K562 (cell line): ENCODE measurements around the gene WIPF3. TPM values are rescaled to one million over a fixed set of nuclear protein-coding genes. Genes with fewer than 3 reads are reported as not detected.

Experiments
- ADNP ChIP-seq: fragments of 200-800 bp; sonication (Bioruptor generic); IDR thresholded peaks from 2 replicates; pipeline ENCODE4 v1.6.1; 2016; ENCODE audit warnings: missing genetic modification characterization, missing compliant biosample characterization
- ATF7 ChIP-seq: fragments of 450-650 bp; IDR thresholded peaks from 2 replicates; pipeline ENCODE4 v1.7.1; 2014; ENCODE audit warnings: mild to moderate bottlenecking, moderate library complexity
- BHLHE40 ChIP-seq: IDR thresholded peaks from 2 replicates; pipeline ENCODE4 v1.6.1; 2011; ENCODE audit warnings: low read length, improper control_type of control experiment
- BRF1 ChIP-seq: IDR thresholded peaks from 3 replicates; pipeline ENCODE4 v1.6.1; 2011; ENCODE audit warnings: borderline replicate concordance, mild to moderate bottlenecking; ENCODE audit not compliant: insufficient read length; ENCODE audit errors: extremely low read depth
- CBFA2T3 ChIP-seq: fragments of 450-650 bp; IDR thresholded peaks from 2 replicates; pipeline ENCODE4 v1.6.1; 2017
- CCNT2 ChIP-seq: IDR thresholded peaks from 2 replicates; pipeline ENCODE4 v1.6.1; 2011; ENCODE audit warnings: borderline replicate concordance, low read depth, mild to moderate bottlenecking, moderate library complexity, mixed read lengths, low read length; ENCODE audit not compliant: insufficient read length; ENCODE audit errors: extremely low read depth
- DIDO1 ChIP-seq: fragments of 450-650 bp; IDR thresholded peaks from 2 replicates; pipeline ENCODE4 v1.6.1; 2016; ENCODE audit warnings: low read depth, missing biosample characterization, missing genetic modification characterization
- ELF4 ChIP-seq: fragments of 450-650 bp; formaldehyde crosslinking; IDR thresholded peaks from 2 replicates; pipeline ENCODE4 v1.4.0; 2022; ENCODE audit warnings: missing genetic modification characterization
- EP300 ChIP-seq: IDR thresholded peaks from 2 replicates; pipeline ENCODE4 v1.6.1; 2012; ENCODE audit warnings: low read length, improper control_type of control experiment
- FOXA3 ChIP-seq, 2 experiments: fragments of 450-650 bp in 1 of 2; sonication (generic) in 1 of 2; formaldehyde crosslinking; IDR thresholded peaks in 1 of 2; conservative IDR thresholded peaks in 1 of 2; 2 replicates each; pipeline versions ENCODE4 v1.4.0 to v1.8.0; 2020 to 2022; ENCODE audit warnings: mild to moderate bottlenecking in 2 of 2, missing genetic modification reagents in 1 of 2
- L3MBTL2 ChIP-seq: fragments of 450-650 bp; IDR thresholded peaks from 2 replicates; pipeline ENCODE4 v1.6.1; 2016; ENCODE audit warnings: mild to moderate bottlenecking, moderate library complexity
- MAZ ChIP-seq, 2 experiments: fragments of 450-650 bp in 1 of 2; sonication (generic) in 1 of 2; formaldehyde crosslinking; IDR thresholded peaks in 1 of 2; conservative IDR thresholded peaks in 1 of 2; 2 replicates each; pipeline versions ENCODE4 v1.4.0 to v1.5.0; 2020; ENCODE audit warnings: mild to moderate bottlenecking in 1 of 2, missing genetic modification reagents in 1 of 2
- MECOM ChIP-seq: fragments of 250-450 bp; sonication (Bioruptor Pico); IDR thresholded peaks from 2 replicates; pipeline ENCODE4 v1.8.0; 2022; ENCODE audit warnings: inconsistent platforms
- OTX1 ChIP-seq: fragments of 450-650 bp; formaldehyde crosslinking; IDR thresholded peaks from 2 replicates; pipeline ENCODE4 v1.4.0; 2022; ENCODE audit warnings: mild to moderate bottlenecking
- POLR2AphosphoS5 ChIP-seq: IDR thresholded peaks from 2 replicates; pipeline ENCODE4 v1.6.1; 2011; ENCODE audit warnings: mild to moderate bottlenecking, low read depth, low read length, moderate library complexity; ENCODE audit not compliant: control insufficient read depth, insufficient read depth
- SMARCA4 ChIP-seq: fragments of 450-650 bp; IDR thresholded peaks from 2 replicates; pipeline ENCODE4 v1.6.1; 2016
- SPI1 ChIP-seq: IDR thresholded peaks from 2 replicates; pipeline ENCODE4 v1.6.1; 2011; ENCODE audit warnings: low read depth, low read length, control low read depth, borderline replicate concordance
- SRSF7 ChIP-seq: fragments of 200-400 bp; formaldehyde crosslinking; optimal IDR thresholded peaks from 2 replicates; pipeline ENCODE3; 2017; ENCODE audit warnings: mild to moderate bottlenecking, low read depth, low read length
- polyA plus RNA-seq, 8 experiments: library from polyadenylated mRNA; depleted of rRNA in 4 of 8; stranded (reverse) in 5 of 8; unstranded in 3 of 8; fragments of >200 nt; fragmentation: Nextera tagmentation in 2 of 8; fragmentation: Illumina TruSeq in 1 of 8; extraction: Ambion mirVana in 2 of 8; extraction: Trizol in 1 of 8; gene quantifications; 2 replicates each; pipeline versions ENCODE4 v1.2.1 to v1.2.3, GENCODE V29; 2011 to 2014; ENCODE audit warnings: inconsistent platforms in 1 of 8, missing spikeins in 1 of 8
- total RNA-seq, 7 experiments: library from RNA; depleted of rRNA in 6 of 7; stranded (reverse); fragments of >200 nt in 6 of 7; fragmentation: Illumina TruSeq in 2 of 7; extraction: Trizol in 2 of 7; gene quantifications; 2 replicates each; pipeline versions ENCODE4 v1.2.1 to v1.2.3, GENCODE V29; 2011 to 2021; ENCODE audit warnings: low replicate concordance in 1 of 7
- TF ChIP-seq, protein P1 (sequence below): fragments of 250-450 bp; sonication (Bioruptor Pico); IDR thresholded peaks from 2 replicates; pipeline ENCODE4 v1.8.0; 2022; ENCODE audit warnings: moderate library complexity, mild to moderate bottlenecking, inconsistent platforms
- TF ChIP-seq, protein P2 (sequence below): sonication (generic); IDR thresholded peaks from 2 replicates; pipeline ENCODE4 v1.6.1; 2016
- TF ChIP-seq, protein P3 (sequence below): fragments of 450-650 bp; IDR thresholded peaks from one replicate; pipeline ENCODE4 v1.6.1; 2018; ENCODE audit warnings: mild to moderate bottlenecking, moderate library complexity; ENCODE audit not compliant: partially characterized antibody

Gene WIPF3
- total and polyA plus RNA-seq, 9 of the 15 experiments (the other 6 are each of a cell fraction or from before 2014, with no cell fraction given) = 0.18 to 3.2 (median 1.7) TPM

DNA sequence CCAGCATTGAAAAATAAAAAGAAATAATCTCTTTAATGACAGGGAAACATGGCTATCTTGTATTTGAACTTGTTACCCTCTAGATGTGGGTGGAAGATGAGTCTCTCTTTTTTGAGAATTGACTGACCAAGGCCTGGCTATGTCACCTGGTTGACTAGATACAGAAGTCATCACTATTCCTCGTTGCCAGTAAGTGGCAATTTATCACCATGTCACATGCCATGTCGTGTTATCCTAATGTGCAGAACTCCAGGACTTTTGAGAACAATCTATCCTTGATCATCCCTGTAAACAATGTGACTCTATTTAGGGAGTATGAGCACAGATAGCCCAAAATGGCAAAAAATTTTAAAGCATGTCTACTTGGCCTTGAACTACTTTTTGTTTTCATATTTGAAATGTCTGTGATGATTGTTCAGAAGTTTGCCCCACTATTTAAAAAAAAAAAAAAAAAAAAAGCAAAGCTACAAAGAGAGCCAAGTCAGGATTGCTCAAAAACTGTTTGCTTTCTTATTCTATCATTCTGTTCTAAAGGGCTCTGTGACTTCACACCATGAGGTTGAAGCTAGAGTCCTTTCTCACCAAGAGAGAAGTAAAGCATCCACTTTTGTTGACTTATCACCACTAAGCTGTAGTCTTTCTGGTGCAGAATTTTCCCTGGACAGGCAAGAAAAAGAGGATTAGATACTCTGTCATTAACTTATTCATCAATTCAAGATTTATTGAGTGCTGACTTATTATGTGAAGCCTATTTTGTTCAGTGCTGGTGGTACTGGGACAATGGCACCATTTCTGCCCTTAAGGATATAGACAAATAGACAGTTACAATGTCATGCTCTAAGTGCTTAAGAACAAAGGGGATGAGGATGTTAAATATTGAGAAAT lies 10.4 kb upstream of the WIPF3 start (continued):
- TF ChIP-seq, protein P1, sequence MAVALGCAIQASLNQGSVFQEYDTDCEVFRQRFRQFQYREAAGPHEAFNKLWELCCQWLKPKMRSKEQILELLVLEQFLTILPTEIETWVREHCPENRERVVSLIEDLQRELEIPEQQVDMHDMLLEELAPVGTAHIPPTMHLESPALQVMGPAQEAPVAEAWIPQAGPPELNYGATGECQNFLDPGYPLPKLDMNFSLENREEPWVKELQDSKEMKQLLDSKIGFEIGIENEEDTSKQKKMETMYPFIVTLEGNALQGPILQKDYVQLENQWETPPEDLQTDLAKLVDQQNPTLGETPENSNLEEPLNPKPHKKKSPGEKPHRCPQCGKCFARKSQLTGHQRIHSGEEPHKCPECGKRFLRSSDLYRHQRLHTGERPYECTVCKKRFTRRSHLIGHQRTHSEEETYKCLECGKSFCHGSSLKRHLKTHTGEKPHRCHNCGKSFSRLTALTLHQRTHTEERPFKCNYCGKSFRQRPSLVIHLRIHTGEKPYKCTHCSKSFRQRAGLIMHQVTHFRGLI (CRISPR knock-in tag) = no peak
- 0 out of 2 replicates have a peak, but pooled peaks have one; percentile 17 for TF ChIP-seq POLR2AphosphoS5
- TF ChIP-seq CCNT2 = no peak
- TF ChIP-seq, protein P2, sequence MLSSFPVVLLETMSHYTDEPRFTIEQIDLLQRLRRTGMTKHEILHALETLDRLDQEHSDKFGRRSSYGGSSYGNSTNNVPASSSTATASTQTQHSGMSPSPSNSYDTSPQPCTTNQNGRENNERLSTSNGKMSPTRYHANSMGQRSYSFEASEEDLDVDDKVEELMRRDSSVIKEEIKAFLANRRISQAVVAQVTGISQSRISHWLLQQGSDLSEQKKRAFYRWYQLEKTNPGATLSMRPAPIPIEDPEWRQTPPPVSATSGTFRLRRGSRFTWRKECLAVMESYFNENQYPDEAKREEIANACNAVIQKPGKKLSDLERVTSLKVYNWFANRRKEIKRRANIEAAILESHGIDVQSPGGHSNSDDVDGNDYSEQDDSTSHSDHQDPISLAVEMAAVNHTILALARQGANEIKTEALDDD = peak; percentile 69
- peak in 1 of 2 experiments; percentile 62; a peak in 2 of 4 replicates for TF ChIP-seq FOXA3 (CRISPR knock-in tag; conservative IDR thresholded peaks at IDR 0.05 in 1 of 2, IDR thresholded peaks at IDR 0.05 in 1 of 2)
- TF ChIP-seq ELF4 (CRISPR knock-in tag) = peak; percentile 58; the same call in 1 of the 2 replicates
- TF ChIP-seq, protein P3, sequence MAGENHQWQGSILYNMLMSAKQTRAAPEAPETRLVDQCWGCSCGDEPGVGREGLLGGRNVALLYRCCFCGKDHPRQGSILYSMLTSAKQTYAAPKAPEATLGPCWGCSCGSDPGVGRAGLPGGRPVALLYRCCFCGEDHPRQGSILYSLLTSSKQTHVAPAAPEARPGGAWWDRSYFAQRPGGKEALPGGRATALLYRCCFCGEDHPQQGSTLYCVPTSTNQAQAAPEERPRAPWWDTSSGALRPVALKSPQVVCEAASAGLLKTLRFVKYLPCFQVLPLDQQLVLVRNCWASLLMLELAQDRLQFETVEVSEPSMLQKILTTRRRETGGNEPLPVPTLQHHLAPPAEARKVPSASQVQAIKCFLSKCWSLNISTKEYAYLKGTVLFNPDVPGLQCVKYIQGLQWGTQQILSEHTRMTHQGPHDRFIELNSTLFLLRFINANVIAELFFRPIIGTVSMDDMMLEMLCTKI = no peak
- TF ChIP-seq BRF1 = no peak
- TF ChIP-seq OTX1 (CRISPR knock-in tag) = no peak
- TF ChIP-seq SPI1 = no peak
- 0 out of 2 replicates have a peak, but pooled peaks have one; percentile 26 for TF ChIP-seq ATF7
- TF ChIP-seq ADNP (tag) = peak; percentile 36; the same call in 1 of the 2 replicates
- peak; percentile 87 for TF ChIP-seq CBFA2T3
- TF ChIP-seq EP300 = peak; percentile 52; the same call in 1 of the 2 replicates
- TF ChIP-seq BHLHE40 = peak; percentile 81
- TF ChIP-seq DIDO1 (tag) = no peak
- peak in 1 of 2 experiments; percentile 39; a peak in 1 of 4 replicates for TF ChIP-seq MAZ (CRISPR knock-in tag; conservative IDR thresholded peaks at IDR 0.05 in 1 of 2, IDR thresholded peaks at IDR 0.05 in 1 of 2)
- peak; percentile 99 for TF ChIP-seq MECOM (CRISPR knock-in tag)
- TF ChIP-seq L3MBTL2 = peak; percentile 60
- TF ChIP-seq SRSF7 = no peak
- peak; percentile 16; the same call in 1 of the 2 replicates for TF ChIP-seq SMARCA4
